GM10266 (cell line): Measurements from ENCODE around the gene INPP4A.
"Not testable (repeated sequence)": the region's sequence is repeated elsewhere in the genome, so short reads cannot be mapped to it uniquely, and the experiment has no call there.

ENCODE experiments used
- DNase-seq: peaks from one replicate; pipeline ENCODE4 v3.0.0; 2012; ENCODE audit errors: extremely low spot score
- CTCF ChIP-seq: IDR thresholded peaks from 2 replicates; pipeline ENCODE4 v1.5.1; 2012; ENCODE audit warnings: mild to moderate bottlenecking, low read depth; ENCODE audit not compliant: control insufficient read depth, insufficient read depth; ENCODE audit errors: missing control alignments

The INPP4A gene

DNA sequence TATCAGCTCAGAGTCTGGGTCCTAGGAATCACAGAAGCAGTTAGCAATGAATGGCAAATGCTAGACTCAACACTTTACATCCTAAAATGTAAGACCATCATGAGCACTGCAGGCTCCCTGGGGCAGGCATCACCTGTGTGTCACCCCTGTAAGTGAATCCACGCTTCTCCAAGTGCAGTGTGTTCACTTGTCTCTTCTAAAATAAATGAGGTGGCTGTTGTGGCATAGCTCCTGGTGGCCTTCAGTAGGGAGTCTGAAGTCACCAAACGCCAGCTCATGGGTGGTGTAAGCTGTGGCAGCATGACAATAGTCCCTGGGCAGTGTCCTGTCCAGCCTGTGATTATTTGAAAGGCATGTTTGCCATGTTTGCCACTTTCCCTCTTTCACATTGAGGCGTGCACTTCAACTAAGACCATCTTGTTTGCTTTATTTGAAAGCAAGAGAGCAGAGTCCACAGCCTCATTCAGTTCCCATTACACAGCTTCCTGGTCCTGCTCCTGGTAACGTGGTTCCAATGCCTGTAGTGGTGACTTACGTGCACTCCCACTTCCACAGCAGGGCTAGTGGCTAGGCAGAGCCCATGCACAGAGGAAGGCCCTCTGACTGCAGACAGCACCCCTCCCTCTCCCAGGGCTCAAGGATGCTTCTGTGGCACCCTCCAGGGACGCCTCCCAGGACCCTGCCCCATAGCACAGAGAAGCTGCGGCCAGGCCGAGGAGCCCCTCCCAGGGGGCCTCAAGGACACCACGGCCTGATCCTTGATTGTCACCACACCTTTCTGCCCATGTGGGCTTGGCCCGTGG, 139.4 kb downstream of the INPP4A start:
- no peak for DNase-seq
- TF ChIP-seq CTCF, result no peak

- no peak for TF ChIP-seq CTCF
- no peak for DNase-seq
Observed at GRCh38 chr2:98585386-98585785, 140.7 kb downstream of the INPP4A start.

DNA sequence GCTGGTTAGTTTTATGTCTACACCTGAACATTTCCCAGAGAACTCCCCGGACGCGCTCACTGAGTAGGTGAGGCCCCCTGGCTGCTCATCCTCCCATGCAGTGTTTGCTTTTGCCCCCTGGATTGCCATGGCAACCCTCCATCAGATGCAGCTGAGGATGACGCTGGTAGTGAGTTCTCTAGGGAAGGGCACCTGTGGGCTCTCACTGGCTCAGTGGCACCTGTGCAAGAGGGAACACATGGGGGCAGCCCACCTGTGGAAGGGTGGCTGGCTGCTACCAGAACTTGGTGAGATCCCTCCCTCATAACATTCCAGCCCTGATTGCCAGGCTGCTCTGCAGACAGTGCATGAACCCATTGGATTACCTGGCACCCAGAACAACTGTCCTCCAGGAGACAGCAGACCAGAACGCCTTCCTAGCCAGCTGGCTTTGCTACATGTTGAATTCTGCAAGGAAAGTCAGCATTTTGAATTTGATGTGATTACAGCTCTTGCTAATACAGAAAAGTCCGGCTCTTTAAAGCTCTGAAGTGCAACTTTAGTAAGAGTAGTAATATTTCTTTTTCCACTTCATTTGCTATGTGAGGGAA, 142.0 kb downstream of the INPP4A start:
- DNase-seq, result no peak
- TF ChIP-seq CTCF, result no peak

DNA sequence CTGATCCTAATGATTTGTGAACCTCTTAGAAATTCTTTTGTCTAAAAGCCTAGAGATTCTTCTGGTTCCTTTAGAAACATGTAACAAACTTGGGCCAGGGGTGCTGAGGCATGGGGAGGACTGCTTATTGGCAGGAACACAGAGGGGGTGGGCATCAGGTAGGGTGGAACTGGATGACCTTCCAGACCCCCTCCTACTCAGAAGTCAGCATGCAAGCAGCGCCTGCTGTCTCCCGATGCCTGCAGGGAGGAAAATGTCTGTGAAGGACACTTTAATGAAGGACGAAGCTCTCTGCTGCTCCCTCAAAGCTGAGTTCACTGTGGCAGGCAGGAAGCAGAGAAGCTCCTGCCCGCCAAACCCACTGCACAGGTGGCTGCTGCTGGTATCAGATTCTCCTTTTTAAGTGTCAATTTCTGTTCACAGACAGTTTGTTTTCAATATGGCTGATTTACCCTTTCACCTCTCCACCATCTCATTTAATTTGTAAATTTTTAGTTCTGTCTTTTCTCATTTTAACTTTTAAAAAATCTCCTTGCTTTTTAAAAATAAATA, 144.3 kb downstream of the INPP4A start:
- no peak for DNase-seq
- no peak for TF ChIP-seq CTCF

- TF ChIP-seq CTCF, result no peak
- DNase-seq, result no peak
Observed at GRCh38 chr2:98589489-98589888, 144.8 kb downstream of the INPP4A start.

DNA sequence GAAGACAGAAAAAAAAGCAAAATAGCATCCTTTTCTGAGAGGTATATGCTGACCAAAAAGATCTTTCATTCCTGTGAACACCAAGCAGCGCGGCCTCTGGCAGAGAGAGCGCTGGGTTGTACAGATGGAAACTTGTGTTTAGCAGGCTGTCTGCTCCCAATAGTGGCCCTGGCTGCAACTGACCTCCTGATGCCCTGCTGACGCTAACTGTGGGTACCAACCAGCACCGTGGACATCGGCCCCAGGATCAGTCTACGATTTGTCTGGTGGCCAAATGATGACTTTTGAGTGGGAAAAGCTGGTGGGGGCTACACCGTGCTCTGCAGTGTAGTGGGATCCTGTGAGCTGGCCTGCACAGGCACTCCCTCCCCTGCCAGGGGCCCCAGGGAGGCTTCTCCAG, 147.9 kb downstream of the INPP4A start:
- no peak for TF ChIP-seq CTCF
- no peak for DNase-seq

- DNase-seq, result not testable (repeated sequence)
Observed at GRCh38 chr2:98594665-98595064, 150.0 kb downstream of the INPP4A start.
